Keratinocyte (primary cell): ENCODE data around the gene PTPRN2. TPM values are rescaled to one million over a fixed set of nuclear protein-coding genes. Genes with fewer than 3 reads are reported as not detected.

Experiments
- DNase-seq: peaks from one replicate; pipeline ENCODE4 v3.0.0-alpha.2; 2011; ENCODE audit warnings: low read depth, missing footprints, low spot score
- FAIRE-seq: peaks from 2 replicates; lab custom pipeline; 2011; peaks lifted over from hg19 to GRCh38; lab: Jason Lieb, UNC
- H2AFZ ChIP-seq: 2 replicates; pipeline ENCODE4 v1.6.0; 2012; ENCODE audit warnings: low read length, control low read depth, inconsistent platforms; ENCODE audit not compliant: control insufficient read depth
- H3K27ac ChIP-seq: 2 replicates; pipeline ENCODE4 v1.5.1; 2011; ENCODE audit warnings: low read length; ENCODE audit not compliant: control insufficient read depth, insufficient read depth
- H3K27me3 ChIP-seq: 3 replicates; pipeline ENCODE4 v1.6.0; 2011; ENCODE audit warnings: low read length; ENCODE audit not compliant: control insufficient read depth, insufficient read depth; ENCODE audit errors: extremely low read depth
- H3K36me3 ChIP-seq, 2 experiments: 2 replicates in 1 of 2; 3 replicates in 1 of 2; pipeline ENCODE4 v1.5.1; 2011; ENCODE audit warnings: low read length in 2 of 2, mild to moderate bottlenecking in 1 of 2; ENCODE audit not compliant: control insufficient read depth in 2 of 2, insufficient read depth in 2 of 2; ENCODE audit errors: extremely low read depth in 1 of 2
- H3K4me1 ChIP-seq: 3 replicates; pipeline ENCODE4 v1.5.1; 2011; ENCODE audit warnings: low read length; ENCODE audit not compliant: control insufficient read depth, insufficient read depth; ENCODE audit errors: extremely low read depth
- H3K4me2 ChIP-seq: 3 replicates; pipeline ENCODE4 v1.6.0; 2011; ENCODE audit warnings: low read depth, low read length; ENCODE audit not compliant: control insufficient read depth, insufficient read depth; ENCODE audit errors: extremely low read depth
- H3K4me3 ChIP-seq, 3 experiments: fragments of 200-600 bp in 1 of 3; sonication (generic) in 1 of 3; 2 replicates in 2 of 3; 3 replicates in 1 of 3; pipeline ENCODE4 v1.5.1; 2011 to 2016; ENCODE audit warnings: low read length in 3 of 3, mild to moderate bottlenecking in 3 of 3, control low read depth in 2 of 3, inconsistent platforms in 1 of 3, low read depth in 1 of 3, mixed read lengths in 1 of 3, mixed run types in 1 of 3, moderate library complexity in 1 of 3; ENCODE audit not compliant: control insufficient read depth in 2 of 3, insufficient read depth in 2 of 3; ENCODE audit errors: extremely low read depth in 1 of 3
- H3K79me2 ChIP-seq: 2 replicates; pipeline ENCODE4 v1.6.0; 2012; ENCODE audit warnings: low read length; ENCODE audit not compliant: control insufficient read depth, insufficient read depth
- H3K9ac ChIP-seq: 3 replicates; pipeline ENCODE4 v1.6.0; 2011; ENCODE audit warnings: low read length; ENCODE audit not compliant: control insufficient read depth, insufficient read depth; ENCODE audit errors: extremely low read depth
- H3K9me1 ChIP-seq: 3 replicates; pipeline ENCODE4 v1.6.0; 2011; ENCODE audit warnings: low read length; ENCODE audit not compliant: control insufficient read depth, insufficient read depth; ENCODE audit errors: extremely low read depth
- H3K9me3 ChIP-seq: 2 replicates; pipeline ENCODE4 v1.5.1; 2012; ENCODE audit warnings: low read depth, low read length; ENCODE audit not compliant: control insufficient read depth
- H4K20me1 ChIP-seq: 3 replicates; pipeline ENCODE4 v1.6.0; 2011; ENCODE audit warnings: low read length; ENCODE audit not compliant: control insufficient read depth, insufficient read depth; ENCODE audit errors: extremely low read depth
- EZH2 ChIP-seq: IDR thresholded peaks from one replicate; pipeline ENCODE4 v1.6.1; 2012; ENCODE audit warnings: inconsistent platforms, mild to moderate bottlenecking, low read length, moderate library complexity
- dilution Hi-C: fragments of 300-500 bp; cut with MboI; formaldehyde crosslinking; loops from one replicate; pipeline ENCODE4 v1.7.0; 2020; ENCODE audit warnings: low sequenced_read_pairs; ENCODE audit not compliant: extremely low pct_ligation_motif_present
- polyA plus RNA-seq, 5 experiments: library from polyadenylated mRNA; depleted of rRNA in 3 of 5; stranded (reverse) in 3 of 5; stranded (forward) in 1 of 5; unstranded in 1 of 5; fragments of >200 nt; gene quantifications; 1 replicate in 1 of 5; 2 replicates in 3 of 5; 3 replicates in 1 of 5; pipeline versions ENCODE4 v1.2.1 to v1.2.3, GENCODE V29; 2011 to 2012; ENCODE audit warnings: missing spikeins in 2 of 5, low read depth in 1 of 5, low replicate concordance in 1 of 5
- TF ChIP-seq, protein P1 (sequence below), 3 experiments: IDR thresholded peaks in 1 of 3; conservative IDR thresholded peaks in 1 of 3; optimal IDR thresholded peaks in 1 of 3; 2 replicates in 2 of 3; 3 replicates in 1 of 3; pipeline versions ENCODE3 to v1.5.1; 2011; ENCODE audit warnings: low read length in 3 of 3, mild to moderate bottlenecking in 3 of 3, moderate library complexity in 2 of 3, control low read depth in 1 of 3, inconsistent platforms in 1 of 3; ENCODE audit not compliant: insufficient read depth in 2 of 3; ENCODE audit errors: extremely low read depth in 1 of 3

Gene PTPRN2
- polyA plus RNA-seq, 1 donor (not counting 4 experiments of a cell fraction or from before 2014, with no cell fraction given): not detected

DNA sequence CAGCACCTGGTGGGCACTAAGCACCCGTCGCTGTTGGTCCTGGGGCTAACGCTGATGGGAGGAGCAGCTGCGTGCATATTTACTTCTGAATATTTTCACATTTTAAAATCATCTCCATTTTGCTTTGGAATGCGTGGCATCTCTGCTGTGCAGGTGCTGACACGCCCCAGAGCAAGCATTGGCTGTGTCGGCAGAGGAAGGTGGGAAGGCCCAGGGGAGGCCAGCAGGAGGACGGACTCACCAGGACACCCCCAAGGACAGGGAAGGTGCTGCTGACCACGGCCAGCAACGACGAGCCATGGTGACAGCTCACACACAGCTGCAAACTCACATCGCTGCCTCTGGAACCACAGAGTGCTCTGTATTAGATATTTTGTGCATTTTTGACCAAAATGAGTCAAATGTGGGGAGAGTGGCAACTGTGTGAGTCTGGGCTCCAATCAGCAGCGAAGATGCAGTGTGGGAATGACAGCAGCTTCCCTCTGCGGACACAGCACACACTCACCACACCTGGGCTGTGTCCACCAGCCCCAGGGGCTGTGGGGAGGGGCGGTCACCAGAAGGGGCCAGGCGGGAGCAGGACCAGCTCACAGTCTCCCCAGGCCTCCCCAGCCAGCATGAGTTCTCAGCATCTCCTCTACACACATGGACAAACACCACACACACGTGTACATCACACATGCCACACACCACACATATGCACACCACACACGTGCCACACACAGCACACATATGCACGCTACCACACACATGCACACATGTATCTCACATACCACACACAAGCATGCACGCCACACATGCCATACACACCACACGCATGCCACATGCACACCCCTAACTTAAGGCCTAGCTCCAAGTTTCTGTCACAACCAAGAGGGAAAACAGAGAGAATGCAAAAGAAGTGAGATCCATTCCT lies 58.2 kb downstream of the PTPRN2 start:
- peaks cover 10% of the 10 kb centered on the region for H3K9me3 ChIP-seq
- FAIRE-seq: no peak

DNA sequence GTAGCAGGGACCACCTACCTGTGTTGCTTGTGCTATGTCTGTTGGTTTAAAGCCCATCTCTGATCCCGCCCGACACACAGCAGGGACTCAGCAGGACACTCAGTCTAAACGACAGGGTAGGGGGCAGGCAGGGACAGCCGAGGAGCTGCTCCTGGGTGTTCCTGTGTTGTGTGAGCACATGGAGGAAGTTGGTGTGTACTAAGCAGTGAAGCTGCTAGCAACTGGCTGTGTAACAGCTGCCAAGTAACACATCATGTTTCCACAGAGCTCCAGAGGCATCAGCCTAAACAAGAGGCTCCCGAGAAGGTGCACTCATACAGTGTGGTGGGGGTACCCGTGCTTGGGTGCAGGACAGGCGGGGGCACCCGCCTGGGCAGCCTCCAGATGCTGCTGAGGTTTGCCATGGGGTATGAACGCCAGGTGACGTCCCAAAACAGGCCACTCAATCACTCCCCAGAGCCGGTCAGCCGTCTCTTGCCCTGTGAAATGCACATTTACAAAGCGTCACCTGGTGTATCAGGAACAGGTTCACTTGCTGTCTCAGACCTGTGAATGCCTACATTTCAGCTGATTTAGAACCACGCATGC lies 59.6 kb downstream of the PTPRN2 start:
- no peak overlapping the region for H3K27ac ChIP-seq
- H3K9me1 ChIP-seq: no peaks in the 10 kb centered on the region
- H3K4me1 ChIP-seq: no peaks in the 10 kb centered on the region
- H3K27me3 ChIP-seq: no peaks in the 10 kb centered on the region
- TF ChIP-seq, protein P1, sequence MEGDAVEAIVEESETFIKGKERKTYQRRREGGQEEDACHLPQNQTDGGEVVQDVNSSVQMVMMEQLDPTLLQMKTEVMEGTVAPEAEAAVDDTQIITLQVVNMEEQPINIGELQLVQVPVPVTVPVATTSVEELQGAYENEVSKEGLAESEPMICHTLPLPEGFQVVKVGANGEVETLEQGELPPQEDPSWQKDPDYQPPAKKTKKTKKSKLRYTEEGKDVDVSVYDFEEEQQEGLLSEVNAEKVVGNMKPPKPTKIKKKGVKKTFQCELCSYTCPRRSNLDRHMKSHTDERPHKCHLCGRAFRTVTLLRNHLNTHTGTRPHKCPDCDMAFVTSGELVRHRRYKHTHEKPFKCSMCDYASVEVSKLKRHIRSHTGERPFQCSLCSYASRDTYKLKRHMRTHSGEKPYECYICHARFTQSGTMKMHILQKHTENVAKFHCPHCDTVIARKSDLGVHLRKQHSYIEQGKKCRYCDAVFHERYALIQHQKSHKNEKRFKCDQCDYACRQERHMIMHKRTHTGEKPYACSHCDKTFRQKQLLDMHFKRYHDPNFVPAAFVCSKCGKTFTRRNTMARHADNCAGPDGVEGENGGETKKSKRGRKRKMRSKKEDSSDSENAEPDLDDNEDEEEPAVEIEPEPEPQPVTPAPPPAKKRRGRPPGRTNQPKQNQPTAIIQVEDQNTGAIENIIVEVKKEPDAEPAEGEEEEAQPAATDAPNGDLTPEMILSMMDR (optimal IDR thresholded peaks at IDR 0.05 in 1 of 3, IDR thresholded peaks at IDR 0.05 in 1 of 3, conservative IDR thresholded peaks at IDR 0.05 in 1 of 3; ENCODE audit: extremely low read depth in 1 of 3, insufficient read depth in 2 of 3, low read length in 3 of 3): no peak
- TF ChIP-seq EZH2: no peak
- H3K9ac ChIP-seq: no peak overlapping the region
- no peak overlapping the region for H2AFZ ChIP-seq
- DNase-seq (no peak), FAIRE-seq (no peak)
- dilution Hi-C loops: no loop called here
- H3K4me2 ChIP-seq: no peak overlapping the region
- H3K36me3 ChIP-seq: no peaks in the 10 kb centered on the region
- no peaks in the 10 kb centered on the region for H3K79me2 ChIP-seq
- peaks cover 8% of the 10 kb centered on the region for H3K9me3 ChIP-seq
- no peaks in the 10 kb centered on the region for H4K20me1 ChIP-seq
- no peak overlapping the region for H3K4me3 ChIP-seq

More for the DNA sequence above, 58.2 kb downstream of the PTPRN2 start:
- H2AFZ ChIP-seq: no peak overlapping the region
- H3K27me3 ChIP-seq: no peaks in the 10 kb centered on the region
- H3K9me1 ChIP-seq: no peaks in the 10 kb centered on the region
- H3K4me3 ChIP-seq: no peak overlapping the region
- H3K9ac ChIP-seq: no peak overlapping the region
- dilution Hi-C loops: no loop called here
- no peak overlapping the region for H3K4me2 ChIP-seq
- no peaks in the 10 kb centered on the region for H3K36me3 ChIP-seq
- no peaks in the 10 kb centered on the region for H3K79me2 ChIP-seq
- no peaks in the 10 kb centered on the region for H4K20me1 ChIP-seq
- no peak for DNase-seq
- no peaks in the 10 kb centered on the region for H3K4me1 ChIP-seq
- TF ChIP-seq, protein P1 (optimal IDR thresholded peaks at IDR 0.05 in 1 of 3, IDR thresholded peaks at IDR 0.05 in 1 of 3, conservative IDR thresholded peaks at IDR 0.05 in 1 of 3; ENCODE audit: extremely low read depth in 1 of 3, insufficient read depth in 2 of 3, low read length in 3 of 3): no peak
- no peak for TF ChIP-seq EZH2
- H3K27ac ChIP-seq: no peak overlapping the region
